ENCODE measurements around the gene ADCY5.

ADCY5 gene

GRCh38 chr3:123399653-123400052 is 49.2 kb downstream of the ADCY5 start:
- no peak for DNase-seq
- Mint-ChIP-seq H3K4me1 (peaks cover 41% of the 10 kb centered on the region), H3K4me3 (no peak overlapping the region), H3K27ac (no peak overlapping the region), H3K36me3 (ENCODE audit: low read depth) (no peaks in the 10 kb centered on the region), H3K9me3 (no peaks in the 10 kb centered on the region), H3K27me3 (ENCODE audit: low read depth, poor library complexity) (peaks cover 34% of the 10 kb centered on the region)
- no peak for TF ChIP-seq CTCF (IDR thresholded peaks at IDR 0.05)

- Mint-ChIP-seq H3K4me3 (no peak overlapping the region), H3K27ac (peak overlapping the region; percentile 63), H3K27me3 (ENCODE audit: low read depth, poor library complexity) (peaks cover 29% of the 10 kb centered on the region), H3K9me3 (no peaks in the 10 kb centered on the region), H3K4me1 (peaks cover 36% of the 10 kb centered on the region), H3K36me3 (ENCODE audit: low read depth) (no peaks in the 10 kb centered on the region)
- DNase-seq = no peak
- no peak for TF ChIP-seq CTCF (IDR thresholded peaks at IDR 0.05)
These were observed 50.7 kb downstream of the ADCY5 start for GRCh38 chr3:123397921-123398785.

- no peak for DNase-seq
- peaks cover 26% of the 10 kb centered on the region for H3K27me3 Mint-ChIP-seq (ENCODE audit: low read depth, poor library complexity)
- no peaks in the 10 kb centered on the region for H3K36me3 Mint-ChIP-seq (ENCODE audit: low read depth)
- no peak overlapping the region for H3K27ac Mint-ChIP-seq
- H3K4me1 Mint-ChIP-seq = peaks cover 46% of the 10 kb centered on the region
- no peak overlapping the region for H3K4me3 Mint-ChIP-seq
- TF ChIP-seq CTCF (IDR thresholded peaks at IDR 0.05) = no peak
- no peaks in the 10 kb centered on the region for H3K9me3 Mint-ChIP-seq
These were observed 51.8 kb downstream of the ADCY5 start for GRCh38 chr3:123397050-123397590.

- Mint-ChIP-seq H3K27me3 (ENCODE audit: low read depth, poor library complexity) (peaks cover 21% of the 10 kb centered on the region), H3K9me3 (no peaks in the 10 kb centered on the region), H3K4me3 (no peak overlapping the region), H3K4me1 (peaks cover 53% of the 10 kb centered on the region), H3K27ac (no peak overlapping the region), H3K36me3 (ENCODE audit: low read depth) (no peaks in the 10 kb centered on the region)
- no peak for DNase-seq
- TF ChIP-seq CTCF (IDR thresholded peaks at IDR 0.05) = no peak
These were observed 52.5 kb downstream of the ADCY5 start for GRCh38 chr3:123396171-123397049.

- DNase-seq = no peak
- Mint-ChIP-seq H3K27ac (no peak overlapping the region), H3K36me3 (ENCODE audit: low read depth) (no peaks in the 10 kb centered on the region), H3K4me1 (peaks cover 65% of the 10 kb centered on the region), H3K9me3 (no peaks in the 10 kb centered on the region), H3K27me3 (ENCODE audit: low read depth, poor library complexity) (peaks cover 16% of the 10 kb centered on the region), H3K4me3 (no peak overlapping the region)
- no peak for TF ChIP-seq CTCF (IDR thresholded peaks at IDR 0.05)
These were observed 53.7 kb downstream of the ADCY5 start for GRCh38 chr3:123395235-123395634.
